ENCODE results near the gene PRKD3. TPM values are rescaled to one million over a fixed set of nuclear protein-coding genes. Genes with fewer than 3 reads are reported as not detected.

The PRKD3 gene
- total RNA-seq, 1 donor from 2014 or later: 14.0 TPM

- H3K27ac Mint-ChIP-seq: no peak overlapping the region
- H3K4me1 Mint-ChIP-seq (ENCODE audit: low read depth): peaks cover 10% of the 10 kb centered on the region
- intact Hi-C loops (cut with micrococcal nuclease): no loop called here
- no peak overlapping the region for H3K4me3 Mint-ChIP-seq (ENCODE audit: low read depth)
- no peak for DNase-seq (ENCODE audit: low spot score)
- no peaks in the 10 kb centered on the region for H3K36me3 Mint-ChIP-seq (ENCODE audit: low read depth)
- H3K9me3 Mint-ChIP-seq: no peaks in the 10 kb centered on the region
- H3K27me3 Mint-ChIP-seq (ENCODE audit: low read depth): peaks cover 67% of the 10 kb centered on the region
These were observed 13.1 kb upstream of the PRKD3 start for GRCh38 chr2:37337620-37338280.

GRCh38 chr2:37335604-37336003 is 11.0 kb upstream of the PRKD3 start:
- DNase-seq (ENCODE audit: low spot score): no peak
- intact Hi-C loops (cut with micrococcal nuclease): no loop called here
- Mint-ChIP-seq H3K4me3 (ENCODE audit: low read depth) (no peak overlapping the region), H3K36me3 (ENCODE audit: low read depth) (no peaks in the 10 kb centered on the region), H3K9me3 (no peaks in the 10 kb centered on the region), H3K4me1 (ENCODE audit: low read depth) (peaks cover 6% of the 10 kb centered on the region), H3K27me3 (ENCODE audit: low read depth) (peaks cover 66% of the 10 kb centered on the region), H3K27ac (no peak overlapping the region)

- Mint-ChIP-seq H3K4me1 (ENCODE audit: low read depth) (no peaks in the 10 kb centered on the region), H3K4me3 (ENCODE audit: low read depth) (no peak overlapping the region), H3K36me3 (ENCODE audit: low read depth) (no peaks in the 10 kb centered on the region), H3K27me3 (ENCODE audit: low read depth) (peaks cover 59% of the 10 kb centered on the region), H3K27ac (no peak overlapping the region), H3K9me3 (no peaks in the 10 kb centered on the region)
- DNase-seq (ENCODE audit: low spot score): no peak
- intact Hi-C loops (cut with micrococcal nuclease): no loop called here
These were observed 8.6 kb upstream of the PRKD3 start for GRCh38 chr2:37333256-37333655.

GRCh38 chr2:37332560-37332959 is 7.9 kb upstream of the PRKD3 start:
- Mint-ChIP-seq H3K27ac (no peak overlapping the region), H3K36me3 (ENCODE audit: low read depth) (no peaks in the 10 kb centered on the region), H3K4me1 (ENCODE audit: low read depth) (no peaks in the 10 kb centered on the region), H3K4me3 (ENCODE audit: low read depth) (no peak overlapping the region), H3K27me3 (ENCODE audit: low read depth) (peaks cover 59% of the 10 kb centered on the region), H3K9me3 (no peaks in the 10 kb centered on the region)
- intact Hi-C loops (cut with micrococcal nuclease): no loop called here
- no peak for DNase-seq (ENCODE audit: low spot score)

- DNase-seq (ENCODE audit: low spot score): no peak
- Mint-ChIP-seq H3K36me3 (ENCODE audit: low read depth) (no peaks in the 10 kb centered on the region), H3K9me3 (no peaks in the 10 kb centered on the region), H3K4me3 (ENCODE audit: low read depth) (no peak overlapping the region), H3K27ac (no peak overlapping the region), H3K4me1 (ENCODE audit: low read depth) (peaks cover 3% of the 10 kb centered on the region), H3K27me3 (ENCODE audit: low read depth) (peaks cover 64% of the 10 kb centered on the region)
- intact Hi-C loops (cut with micrococcal nuclease): no loop called here
These were observed 6.0 kb upstream of the PRKD3 start for GRCh38 chr2:37330681-37331080.

GRCh38 chr2:37326866-37327634 is 2.4 kb upstream of the PRKD3 start:
- H3K36me3 Mint-ChIP-seq (ENCODE audit: low read depth): peaks cover 10% of the 10 kb centered on the region
- peaks cover 53% of the 10 kb centered on the region for H3K27me3 Mint-ChIP-seq (ENCODE audit: low read depth)
- H3K4me3 Mint-ChIP-seq (ENCODE audit: low read depth): no peak overlapping the region
- H3K4me1 Mint-ChIP-seq (ENCODE audit: low read depth): peaks cover 24% of the 10 kb centered on the region
- H3K27ac Mint-ChIP-seq: no peak overlapping the region
- H3K9me3 Mint-ChIP-seq: no peaks in the 10 kb centered on the region
- DNase-seq (ENCODE audit: low spot score): no peak
- intact Hi-C loops (cut with micrococcal nuclease): loop anchor here (10.0 kb wide), 1 partner anchor 1082 kb away; no protein-coding TSS in a partner anchor

GRCh38 chr2:37326285-37326684 is 1.7 kb upstream of the PRKD3 start:
- no peak overlapping the region for H3K27ac Mint-ChIP-seq
- peaks cover 14% of the 10 kb centered on the region for H3K36me3 Mint-ChIP-seq (ENCODE audit: low read depth)
- DNase-seq (ENCODE audit: low spot score): no peak
- peaks cover 55% of the 10 kb centered on the region for H3K27me3 Mint-ChIP-seq (ENCODE audit: low read depth)
- H3K4me3 Mint-ChIP-seq (ENCODE audit: low read depth): peak overlapping the region; percentile 47
- intact Hi-C loops (cut with micrococcal nuclease): loop anchor here (10.0 kb wide), 1 partner anchor 1081 kb away; no protein-coding TSS in a partner anchor
- no peaks in the 10 kb centered on the region for H3K9me3 Mint-ChIP-seq
- H3K4me1 Mint-ChIP-seq (ENCODE audit: low read depth): peaks cover 30% of the 10 kb centered on the region

GRCh38 chr2:37325625-37326071 is 1.0 kb upstream of the PRKD3 start:
- Mint-ChIP-seq H3K27ac (no peak overlapping the region), H3K36me3 (ENCODE audit: low read depth) (peaks cover 15% of the 10 kb centered on the region), H3K4me1 (ENCODE audit: low read depth) (peaks cover 33% of the 10 kb centered on the region), H3K27me3 (ENCODE audit: low read depth) (peaks cover 52% of the 10 kb centered on the region), H3K4me3 (ENCODE audit: low read depth) (peak overlapping the region; percentile 76), H3K9me3 (no peaks in the 10 kb centered on the region)
- DNase-seq (ENCODE audit: low spot score): no peak
- intact Hi-C loops (cut with micrococcal nuclease): loop anchor here (2.0 to 10.0 kb wide), 4 partner anchors 51 to 1081 kb away; partner anchors contain the start of genes CEBPZ and NDUFAF7

- H3K27ac Mint-ChIP-seq: no peak overlapping the region
These were observed 172 bp downstream of the PRKD3 start for GRCh38 chr2:37324536-37324785.

GRCh38 chr2:37323781-37324535 is 675 bp downstream of the PRKD3 start:
- peaks cover 17% of the 10 kb centered on the region for H3K36me3 Mint-ChIP-seq (ENCODE audit: low read depth)
- DNase-seq (ENCODE audit: low spot score): peak; percentile 20
- H3K27me3 Mint-ChIP-seq (ENCODE audit: low read depth): peaks cover 51% of the 10 kb centered on the region
- peak overlapping the region; percentile 90 for H3K27ac Mint-ChIP-seq
- H3K4me1 Mint-ChIP-seq (ENCODE audit: low read depth): peaks cover 35% of the 10 kb centered on the region
- H3K4me3 Mint-ChIP-seq (ENCODE audit: low read depth): peak overlapping the region; percentile 94
- intact Hi-C loops (cut with micrococcal nuclease): loop anchor here (1.0 to 10.0 kb wide), 7 partner anchors 21 to 1079 kb away; partner anchors contain the start of genes CEBPZ, NDUFAF7 and QPCT
- no peaks in the 10 kb centered on the region for H3K9me3 Mint-ChIP-seq

More at GRCh38 chr2:37324536-37324785, 172 bp downstream of the PRKD3 start:
- H3K27me3 Mint-ChIP-seq (ENCODE audit: low read depth): peaks cover 51% of the 10 kb centered on the region
- DNase-seq (ENCODE audit: low spot score): peak; percentile 58
- peaks cover 17% of the 10 kb centered on the region for H3K36me3 Mint-ChIP-seq (ENCODE audit: low read depth)
- no peaks in the 10 kb centered on the region for H3K9me3 Mint-ChIP-seq
- H3K4me3 Mint-ChIP-seq (ENCODE audit: low read depth): peak overlapping the region; percentile 45
- intact Hi-C loops (cut with micrococcal nuclease): loop anchor here (1.0 to 10.0 kb wide), 5 partner anchors 52 to 1080 kb away; partner anchors contain the start of genes CEBPZ and NDUFAF7
- peaks cover 35% of the 10 kb centered on the region for H3K4me1 Mint-ChIP-seq (ENCODE audit: low read depth)

GRCh38 chr2:37323176-37323780 is 1.4 kb downstream of the PRKD3 start:
- Mint-ChIP-seq H3K27ac (peak overlapping the region; percentile 90), H3K4me1 (ENCODE audit: low read depth) (peaks cover 39% of the 10 kb centered on the region), H3K4me3 (ENCODE audit: low read depth) (peak overlapping the region; percentile 94), H3K36me3 (ENCODE audit: low read depth) (peaks cover 17% of the 10 kb centered on the region), H3K27me3 (ENCODE audit: low read depth) (peaks cover 46% of the 10 kb centered on the region), H3K9me3 (no peaks in the 10 kb centered on the region)
- intact Hi-C loops (cut with micrococcal nuclease): loop anchor here (2.0 to 10.0 kb wide), 3 partner anchors 22 to 1078 kb away; partner anchors contain the start of gene QPCT
- DNase-seq (ENCODE audit: low spot score): no peak

GRCh38 chr2:37322368-37322767 is 2.3 kb downstream of the PRKD3 start:
- intact Hi-C loops (cut with micrococcal nuclease): loop anchor here (2.0 to 10.0 kb wide), 3 partner anchors 22 to 1078 kb away; partner anchors contain the start of gene QPCT
- Mint-ChIP-seq H3K36me3 (ENCODE audit: low read depth) (peaks cover 22% of the 10 kb centered on the region), H3K9me3 (no peaks in the 10 kb centered on the region), H3K27ac (no peak overlapping the region), H3K4me3 (ENCODE audit: low read depth) (no peak overlapping the region), H3K4me1 (ENCODE audit: low read depth) (peaks cover 48% of the 10 kb centered on the region), H3K27me3 (ENCODE audit: low read depth) (peaks cover 39% of the 10 kb centered on the region)
- no peak for DNase-seq (ENCODE audit: low spot score)
